GM18517 (cell line): Measurements from ENCODE around the gene MCU.

ENCODE experiments used
- ATAC-seq: cut with Tn5 transposase; IDR thresholded peaks from one replicate; pipeline ENCODE4 v1.9.1; 2021; ENCODE audit warnings: mild to moderate bottlenecking, moderate library complexity; ENCODE audit not compliant: unreplicated experiment

MCU gene

GRCh38 chr10:72831696-72832409 lies 139.9 kb downstream of the MCU start:
- no peak for ATAC-seq

- no peak for ATAC-seq
Measured at GRCh38 chr10:72832701-72833100, 140.8 kb downstream of the MCU start.

- ATAC-seq: no peak
Measured at GRCh38 chr10:72834183-72834825, 142.4 kb downstream of the MCU start.

- ATAC-seq: no peak
Measured at GRCh38 chr10:72840319-72840718, 148.4 kb downstream of the MCU start.

- ATAC-seq: no peak
Measured at GRCh38 chr10:72841487-72841886, 149.5 kb downstream of the MCU start.

GRCh38 chr10:72842164-72842563 lies 150.2 kb downstream of the MCU start:
- ATAC-seq: no peak

- ATAC-seq: no peak
Measured at GRCh38 chr10:72846238-72846637, 154.3 kb downstream of the MCU start.

- no peak for ATAC-seq
Measured at GRCh38 chr10:72847681-72848080, 155.7 kb downstream of the MCU start.

GRCh38 chr10:72850861-72851260 lies 158.9 kb downstream of the MCU start:
- ATAC-seq: no peak

- no peak for ATAC-seq
Measured at GRCh38 chr10:72851509-72851908, 159.6 kb downstream of the MCU start.

GRCh38 chr10:72852508-72852907 lies 160.6 kb downstream of the MCU start:
- no peak for ATAC-seq

- ATAC-seq: no peak
Measured at GRCh38 chr10:72855129-72855528, 163.2 kb downstream of the MCU start.

- ATAC-seq: no peak
Measured at GRCh38 chr10:72855790-72856189, 163.8 kb downstream of the MCU start.

GRCh38 chr10:72858067-72858466 lies 166.1 kb downstream of the MCU start:
- no peak for ATAC-seq

GRCh38 chr10:72862957-72863356 lies 171.0 kb downstream of the MCU start:
- no peak for ATAC-seq

GRCh38 chr10:72875250-72876055 lies 183.5 kb downstream of the MCU start:
- no peak for ATAC-seq

GRCh38 chr10:72879245-72879644 lies 187.3 kb downstream of the MCU start:
- no peak for ATAC-seq

GRCh38 chr10:72881291-72881690 lies 189.3 kb downstream of the MCU start:
- ATAC-seq: no peak

GRCh38 chr10:72883861-72884260 lies 191.9 kb downstream of the MCU start:
- ATAC-seq: no peak

GRCh38 chr10:72885953-72886352 lies 194.0 kb downstream of the MCU start:
- ATAC-seq: no peak

- no peak for ATAC-seq
Measured at GRCh38 chr10:72886621-72887020, 194.7 kb downstream of the MCU start.

GRCh38 chr10:72887043-72887442 lies 195.1 kb downstream of the MCU start:
- no peak for ATAC-seq
